Activated naive CD8-positive, alpha-beta T cell treated with anti-CD3 and anti-CD28 coated beads for 36 hours (primary cell): Measurements from ENCODE around the gene TSPAN9. TPM values are rescaled to one million over a fixed set of nuclear protein-coding genes. Genes with fewer than 3 reads are reported as not detected.
"Not testable (repeated sequence)": the region's sequence is repeated elsewhere in the genome, so short reads cannot be mapped to it uniquely, and the experiment has no call there.

Experiments
- DNase-seq: peaks from one replicate; pipeline ENCODE4 v3.0.0; 2021
- H3K27ac Mint-ChIP-seq: one replicate; pipeline ENCODE4 v1.8.0; 2022; ENCODE audit warnings: mild to moderate bottlenecking, moderate library complexity, mixed read lengths
- H3K27me3 Mint-ChIP-seq: one replicate; pipeline ENCODE4 v1.8.0; 2022; ENCODE audit warnings: mild to moderate bottlenecking, mixed read lengths
- H3K36me3 Mint-ChIP-seq: one replicate; pipeline ENCODE4 v1.8.0; 2021; ENCODE audit warnings: mild to moderate bottlenecking, mixed read lengths
- H3K4me1 Mint-ChIP-seq: one replicate; pipeline ENCODE4 v1.8.0; 2021; ENCODE audit warnings: mixed read lengths
- H3K4me3 Mint-ChIP-seq: one replicate; pipeline ENCODE4 v1.8.0; 2022; ENCODE audit warnings: mild to moderate bottlenecking, moderate library complexity, mixed read lengths
- H3K9me3 Mint-ChIP-seq: one replicate; pipeline ENCODE4 v1.8.0; 2022; ENCODE audit warnings: mixed read lengths
- total RNA-seq, 2 experiments: library from RNA; stranded (reverse); gene quantifications; one replicate each; pipeline ENCODE4 v1.2.3, GENCODE V29; 2021

The TSPAN9 gene
- total RNA-seq, 2 experiments from 2014 or later: 0.24 to 0.31 TPM

DNA sequence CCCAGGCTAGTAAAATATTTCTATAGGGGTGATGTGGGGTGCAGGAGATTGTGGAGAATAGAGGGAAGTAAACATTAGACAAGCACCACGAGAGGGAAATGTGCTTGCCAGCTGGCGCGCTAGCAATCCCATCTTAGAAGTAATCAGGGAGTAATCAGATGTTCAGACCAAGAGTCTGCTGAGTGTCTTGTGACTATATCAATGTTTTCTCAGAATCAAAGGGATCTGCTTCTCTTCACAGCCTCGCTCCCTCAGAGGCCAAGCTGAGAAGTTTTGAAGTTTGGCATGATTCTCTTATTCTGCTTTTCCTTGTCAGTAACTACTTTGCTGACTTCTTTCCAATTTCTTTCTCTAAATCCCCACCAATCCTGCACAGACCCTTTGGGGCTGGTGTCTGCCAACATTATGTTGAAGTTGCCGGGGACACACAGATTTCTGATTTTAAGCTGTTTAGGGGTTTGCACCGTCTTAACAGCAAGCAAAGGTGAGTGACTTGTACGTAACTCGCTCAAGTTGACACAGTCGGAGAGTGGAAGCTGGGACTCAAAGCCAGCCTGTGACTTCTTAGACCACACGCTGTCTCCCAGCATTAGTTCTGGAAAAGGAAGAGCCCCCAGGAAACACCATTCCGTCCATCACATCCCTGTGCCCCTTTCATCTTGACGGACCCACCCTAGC lies 22.0 kb upstream of the TSPAN9 start:
- no peak overlapping the region for H3K4me3 Mint-ChIP-seq
- peaks cover 34% of the 10 kb centered on the region for H3K27me3 Mint-ChIP-seq
- H3K36me3 Mint-ChIP-seq: no peaks in the 10 kb centered on the region
- no peak for DNase-seq
- no peaks in the 10 kb centered on the region for H3K9me3 Mint-ChIP-seq
- no peaks in the 10 kb centered on the region for H3K4me1 Mint-ChIP-seq
- H3K27ac Mint-ChIP-seq: no peak overlapping the region

GRCh38 chr12:3055704-3056467 lies 21.3 kb upstream of the TSPAN9 start:
- Mint-ChIP-seq H3K27me3 (peaks cover 29% of the 10 kb centered on the region), H3K27ac (no peak overlapping the region), H3K36me3 (no peaks in the 10 kb centered on the region), H3K9me3 (no peaks in the 10 kb centered on the region), H3K4me3 (no peak overlapping the region), H3K4me1 (no peaks in the 10 kb centered on the region)
- no peak for DNase-seq

DNA sequence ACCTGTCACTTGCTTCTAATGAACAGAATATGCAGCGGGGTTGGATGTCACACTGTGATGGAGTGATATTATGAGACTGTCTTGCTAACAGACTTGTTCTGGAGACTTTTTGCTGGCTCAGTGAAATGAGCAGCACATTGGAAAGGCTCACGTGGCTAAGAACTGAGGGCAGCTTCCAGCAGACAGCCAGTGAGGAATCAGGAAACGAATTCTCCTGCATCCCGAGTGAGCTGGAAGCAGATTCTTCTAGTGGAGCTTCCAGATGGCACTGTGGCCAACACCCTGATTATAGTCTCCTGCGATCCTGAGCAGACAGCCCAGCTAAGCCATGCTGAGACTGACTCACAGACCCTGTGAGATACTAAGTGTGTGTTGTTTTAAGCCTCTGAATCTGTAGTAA lies 16.1 kb upstream of the TSPAN9 start:
- Mint-ChIP-seq H3K4me3 (no peak overlapping the region), H3K27ac (no peak overlapping the region), H3K36me3 (no peaks in the 10 kb centered on the region), H3K9me3 (peaks cover 3% of the 10 kb centered on the region), H3K27me3 (peaks cover 37% of the 10 kb centered on the region), H3K4me1 (peaks cover 2% of the 10 kb centered on the region)
- DNase-seq: no peak

- Mint-ChIP-seq H3K4me3 (no peak overlapping the region), H3K27me3 (peaks cover 36% of the 10 kb centered on the region), H3K4me1 (peaks cover 2% of the 10 kb centered on the region), H3K9me3 (peaks cover 3% of the 10 kb centered on the region), H3K36me3 (no peaks in the 10 kb centered on the region), H3K27ac (no peak overlapping the region)
- no peak for DNase-seq
Observed at GRCh38 chr12:3061501-3062215, 15.5 kb upstream of the TSPAN9 start.

DNA sequence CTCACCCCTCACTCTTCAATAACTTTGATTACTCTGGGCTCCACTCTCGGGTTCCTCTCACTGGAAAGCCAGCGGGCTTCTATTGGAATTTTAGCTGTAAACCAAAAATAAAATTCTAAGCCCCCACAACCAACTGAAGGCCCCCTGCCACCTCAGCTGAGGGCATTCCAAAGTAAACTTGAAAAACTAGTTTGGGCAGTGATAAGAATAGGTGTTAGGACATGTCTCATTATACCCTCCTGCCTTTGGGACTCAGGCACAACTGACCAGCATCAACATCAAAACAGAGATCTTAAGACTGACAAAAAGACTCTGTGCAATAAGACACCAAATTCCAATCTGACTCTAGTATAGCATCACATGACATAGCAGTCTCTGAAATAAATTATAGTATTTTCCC lies 11.9 kb upstream of the TSPAN9 start:
- H3K4me1 Mint-ChIP-seq: peaks cover 2% of the 10 kb centered on the region
- DNase-seq: no peak
- no peaks in the 10 kb centered on the region for H3K36me3 Mint-ChIP-seq
- peaks cover 33% of the 10 kb centered on the region for H3K27me3 Mint-ChIP-seq
- no peak overlapping the region for H3K27ac Mint-ChIP-seq
- peaks cover 3% of the 10 kb centered on the region for H3K9me3 Mint-ChIP-seq
- no peak overlapping the region for H3K4me3 Mint-ChIP-seq

- H3K9me3 Mint-ChIP-seq, H3K36me3 Mint-ChIP-seq, H3K4me3 Mint-ChIP-seq, DNase-seq, H3K4me1 Mint-ChIP-seq, H3K27ac Mint-ChIP-seq: not testable (repeated sequence)
- H3K27me3 Mint-ChIP-seq: peaks cover 33% of the 10 kb centered on the region
Observed at GRCh38 chr12:3065846-3066245, 11.3 kb upstream of the TSPAN9 start.

GRCh38 chr12:3069714-3070113 lies 7.5 kb upstream of the TSPAN9 start:
- Mint-ChIP-seq H3K27ac (no peak overlapping the region), H3K9me3 (no peaks in the 10 kb centered on the region), H3K36me3 (no peaks in the 10 kb centered on the region), H3K4me1 (peaks cover 5% of the 10 kb centered on the region), H3K27me3 (peaks cover 20% of the 10 kb centered on the region), H3K4me3 (no peak overlapping the region)
- DNase-seq: no peak

DNA sequence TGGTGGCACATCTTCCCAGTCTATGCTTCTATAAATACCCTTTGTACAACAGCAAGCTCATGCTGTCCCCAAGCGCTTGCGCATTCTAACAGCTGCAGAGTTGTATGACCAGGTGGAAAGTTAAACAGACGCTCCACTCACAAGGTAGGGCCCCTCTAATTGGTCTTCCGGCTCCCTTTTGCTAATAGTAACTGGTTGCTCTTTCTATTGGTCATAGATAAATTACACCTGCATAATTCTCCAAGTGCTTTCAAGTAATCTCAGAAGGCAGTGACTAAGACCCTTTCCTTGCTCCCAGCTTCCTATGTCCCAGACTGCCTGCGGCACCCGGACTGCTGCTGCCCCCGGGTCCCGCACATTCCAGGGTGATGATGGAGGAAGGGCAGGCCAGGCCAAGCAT lies 6.1 kb upstream of the TSPAN9 start:
- no peak overlapping the region for H3K27ac Mint-ChIP-seq
- no peaks in the 10 kb centered on the region for H3K36me3 Mint-ChIP-seq
- no peak overlapping the region for H3K4me3 Mint-ChIP-seq
- no peaks in the 10 kb centered on the region for H3K9me3 Mint-ChIP-seq
- H3K27me3 Mint-ChIP-seq: peaks cover 24% of the 10 kb centered on the region
- H3K4me1 Mint-ChIP-seq: peaks cover 5% of the 10 kb centered on the region
- DNase-seq: no peak

GRCh38 chr12:3071710-3072109 lies 5.5 kb upstream of the TSPAN9 start:
- no peak for DNase-seq
- Mint-ChIP-seq H3K9me3 (no peaks in the 10 kb centered on the region), H3K27ac (no peak overlapping the region), H3K36me3 (no peaks in the 10 kb centered on the region), H3K27me3 (peaks cover 21% of the 10 kb centered on the region), H3K4me3 (no peak overlapping the region), H3K4me1 (peaks cover 5% of the 10 kb centered on the region)

DNA sequence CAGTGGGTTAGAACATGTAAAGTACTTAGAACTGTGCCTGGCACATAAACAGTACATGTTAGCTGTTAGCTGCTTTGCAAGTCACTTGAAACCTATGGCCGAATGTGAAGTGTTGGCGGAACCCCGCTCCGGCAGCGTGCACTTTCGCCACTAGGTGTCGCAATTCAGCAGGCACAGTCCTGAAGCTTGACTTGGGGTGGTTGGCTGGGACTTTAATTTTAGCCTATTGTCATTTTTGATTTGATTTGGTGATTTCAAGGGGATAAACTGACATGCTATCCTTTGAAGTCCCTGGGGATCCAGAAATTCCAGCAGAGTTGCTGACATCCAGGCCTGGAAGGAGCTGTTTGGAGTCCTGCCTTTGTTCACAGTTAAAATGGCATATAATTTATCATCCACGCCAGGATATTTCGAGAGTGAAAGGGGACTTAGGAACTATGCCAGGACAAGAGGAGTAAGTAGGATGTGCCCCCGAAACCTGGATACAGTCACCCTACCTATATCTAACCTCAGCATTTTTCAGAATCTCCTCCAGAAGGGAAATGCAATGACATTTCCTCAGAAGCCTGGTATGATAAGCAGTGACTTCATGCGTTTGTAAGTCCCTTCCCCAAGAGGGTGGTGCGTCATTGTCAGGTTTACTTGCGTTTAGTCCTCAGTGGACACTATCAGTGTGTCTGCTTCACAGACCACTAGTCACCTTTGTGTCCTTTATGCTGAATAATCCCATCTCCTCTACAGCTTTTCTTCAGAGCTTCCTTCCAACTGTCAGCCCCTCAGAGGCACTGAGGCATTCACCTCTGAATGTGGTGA lies 3.5 kb upstream of the TSPAN9 start:
- Mint-ChIP-seq H3K27ac (no peak overlapping the region), H3K36me3 (no peaks in the 10 kb centered on the region), H3K9me3 (no peaks in the 10 kb centered on the region), H3K27me3 (peaks cover 29% of the 10 kb centered on the region), H3K4me3 (no peak overlapping the region), H3K4me1 (peaks cover 5% of the 10 kb centered on the region)
- DNase-seq: peak; percentile 77

DNA sequence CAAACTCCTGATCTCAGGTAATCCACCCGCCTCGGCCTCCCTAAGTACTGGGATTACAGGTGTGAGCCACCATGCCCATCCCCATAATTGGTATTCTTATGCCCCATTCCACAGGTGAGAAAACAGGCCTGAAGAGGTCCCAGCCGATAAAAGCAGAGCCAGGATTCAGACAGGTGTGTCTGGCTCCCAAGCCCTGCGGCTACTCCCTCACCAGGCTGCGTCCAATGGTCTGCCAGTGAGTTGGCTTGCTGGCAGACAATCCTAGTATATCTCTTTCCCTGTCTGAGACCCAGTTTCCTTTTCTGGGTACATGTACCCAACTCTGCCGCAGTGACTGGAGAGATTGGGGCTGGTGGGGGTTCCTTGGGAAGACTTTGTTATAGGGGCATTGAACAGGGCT lies 1.9 kb upstream of the TSPAN9 start:
- Mint-ChIP-seq H3K4me3 (no peak overlapping the region), H3K27me3 (peaks cover 29% of the 10 kb centered on the region), H3K4me1 (peaks cover 5% of the 10 kb centered on the region), H3K36me3 (no peaks in the 10 kb centered on the region), H3K9me3 (no peaks in the 10 kb centered on the region), H3K27ac (no peak overlapping the region)
- DNase-seq: no peak

- no peak for DNase-seq
- Mint-ChIP-seq H3K4me1 (peaks cover 5% of the 10 kb centered on the region), H3K27ac (no peak overlapping the region), H3K4me3 (peak overlapping the region; percentile 47), H3K27me3 (peaks cover 29% of the 10 kb centered on the region), H3K36me3 (no peaks in the 10 kb centered on the region), H3K9me3 (no peaks in the 10 kb centered on the region)
Observed at GRCh38 chr12:3077572-3078081, 448 bp downstream of the TSPAN9 start.

DNA sequence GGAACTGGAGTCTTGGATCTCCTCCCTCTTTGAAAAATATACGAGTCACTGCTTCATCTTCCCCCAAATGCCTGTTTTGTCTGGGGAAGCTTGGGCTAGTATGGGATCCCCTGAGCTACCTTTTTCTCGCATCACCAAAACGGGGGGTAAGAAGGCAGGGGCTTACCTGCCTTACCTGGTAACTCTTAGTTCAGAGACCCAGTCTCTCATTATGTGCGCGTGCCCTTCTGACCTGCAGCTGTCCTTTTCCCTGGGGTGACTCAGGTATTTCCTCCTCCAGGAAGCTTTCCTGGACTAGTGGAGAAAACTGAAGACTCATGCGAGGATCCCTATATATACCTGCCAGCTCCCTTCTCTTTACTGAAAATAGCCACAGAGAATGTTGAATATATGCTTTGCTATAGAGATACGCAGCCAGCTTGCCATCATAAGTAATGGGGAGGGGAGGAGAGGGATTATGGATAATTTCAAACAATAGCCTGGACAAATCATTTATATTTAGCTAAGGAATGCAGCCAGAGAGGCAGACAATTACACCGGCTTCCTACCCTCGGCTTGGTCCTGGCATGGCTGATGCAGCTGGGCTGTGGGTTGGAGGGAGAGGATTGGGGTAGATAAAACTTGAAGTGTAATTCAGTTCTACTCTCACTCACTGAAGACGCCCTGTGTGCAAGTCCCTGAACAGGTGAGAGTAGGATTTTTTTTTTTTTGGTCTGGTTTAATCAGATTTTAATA lies 1.1 kb downstream of the TSPAN9 start:
- H3K4me1 Mint-ChIP-seq: peaks cover 5% of the 10 kb centered on the region
- H3K4me3 Mint-ChIP-seq: peak overlapping the region; percentile 40
- no peaks in the 10 kb centered on the region for H3K36me3 Mint-ChIP-seq
- no peak for DNase-seq
- no peaks in the 10 kb centered on the region for H3K9me3 Mint-ChIP-seq
- H3K27me3 Mint-ChIP-seq: peaks cover 24% of the 10 kb centered on the region
- H3K27ac Mint-ChIP-seq: no peak overlapping the region

GRCh38 chr12:3081091-3081490 lies 3.9 kb downstream of the TSPAN9 start:
- Mint-ChIP-seq H3K4me3 (no peak overlapping the region), H3K9me3 (no peaks in the 10 kb centered on the region), H3K27me3 (peaks cover 8% of the 10 kb centered on the region), H3K36me3 (no peaks in the 10 kb centered on the region), H3K27ac (no peak overlapping the region), H3K4me1 (no peaks in the 10 kb centered on the region)
- DNase-seq: no peak
